NCI-H2227 (cell line): ENCODE data around the gene LIN7C.
"Not testable (repeated sequence)": the region's sequence is repeated elsewhere in the genome, so short reads cannot be mapped to it uniquely, and the experiment has no call there.

Experiments
- DNase-seq: peaks from one replicate; lab custom pipeline; 2025; ENCODE audit not compliant: unreplicated experiment; lab: John Stamatoyannopoulos, UW

The LIN7C gene, protein sequence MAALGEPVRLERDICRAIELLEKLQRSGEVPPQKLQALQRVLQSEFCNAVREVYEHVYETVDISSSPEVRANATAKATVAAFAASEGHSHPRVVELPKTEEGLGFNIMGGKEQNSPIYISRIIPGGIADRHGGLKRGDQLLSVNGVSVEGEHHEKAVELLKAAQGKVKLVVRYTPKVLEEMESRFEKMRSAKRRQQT

GRCh38 chr11:27506200-27507182 lies at the start of gene LIN7C:
Gene LIN7C (minus strand): TSS chr11:27506769. CDS start chr11:27506752, 17 bp downstream.
- peak; percentile 96 for DNase-seq

DNA sequence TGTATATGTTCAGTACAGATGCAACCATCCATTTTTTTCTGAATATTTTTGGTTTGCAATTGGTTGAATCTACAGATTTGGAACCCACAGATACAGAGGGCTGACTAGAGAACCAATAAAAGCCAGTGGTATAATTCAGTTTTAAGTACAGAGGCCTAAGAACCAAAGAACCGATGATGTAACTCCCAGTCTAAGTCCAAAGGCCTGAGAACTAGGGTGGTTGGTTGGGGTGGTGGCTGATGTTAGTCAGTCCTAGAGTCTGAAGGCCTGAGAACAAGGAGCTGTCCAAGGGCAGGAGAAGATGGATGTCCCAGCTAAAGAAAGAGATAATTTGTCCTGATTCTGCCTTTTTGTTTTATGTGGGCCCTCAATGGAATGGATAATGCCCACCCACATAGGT lies 48.7 kb upstream of the LIN7C start:
- no peak for DNase-seq

GRCh38 chr11:27553186-27553585 lies 46.6 kb upstream of the LIN7C start:
- DNase-seq = no peak

DNA sequence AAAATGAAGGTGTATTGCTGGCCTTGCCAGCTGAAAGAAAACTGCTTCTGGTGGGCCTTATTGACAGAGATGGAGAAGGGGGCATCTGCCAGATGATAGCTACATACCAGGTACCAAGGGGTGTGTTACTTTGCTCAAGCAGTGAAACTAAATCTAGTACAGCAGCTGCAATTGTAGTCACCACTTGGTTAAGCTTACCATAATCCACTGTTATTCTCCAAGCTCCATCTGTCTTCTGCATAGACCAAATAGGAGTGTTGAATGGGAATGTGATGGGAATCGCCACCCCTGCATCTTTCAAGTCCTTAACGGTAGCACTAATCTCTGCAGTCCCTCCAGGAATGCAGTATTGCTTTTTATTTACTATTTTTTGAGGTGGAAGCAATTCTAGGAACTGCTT lies 45.8 kb upstream of the LIN7C start:
- DNase-seq = no peak

DNA sequence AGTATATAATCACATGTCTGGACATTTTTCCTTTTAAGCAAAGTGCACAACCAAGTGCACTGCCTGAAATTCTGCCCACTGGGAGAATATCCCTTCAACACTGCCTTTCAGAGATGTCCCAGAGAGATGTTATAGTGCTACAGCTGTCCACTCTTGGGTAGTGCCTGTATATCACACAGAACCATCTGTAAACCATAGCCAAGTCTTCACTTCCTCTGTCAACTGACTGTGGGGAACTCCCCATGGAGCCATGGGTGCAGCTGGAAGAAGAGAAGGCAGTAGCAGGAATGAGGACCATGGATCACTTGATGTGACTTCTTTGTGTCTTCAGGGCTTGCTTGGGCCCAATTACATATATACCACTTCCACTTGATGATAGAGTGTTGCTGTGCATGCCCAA lies 44.6 kb upstream of the LIN7C start:
- no peak for DNase-seq

DNA sequence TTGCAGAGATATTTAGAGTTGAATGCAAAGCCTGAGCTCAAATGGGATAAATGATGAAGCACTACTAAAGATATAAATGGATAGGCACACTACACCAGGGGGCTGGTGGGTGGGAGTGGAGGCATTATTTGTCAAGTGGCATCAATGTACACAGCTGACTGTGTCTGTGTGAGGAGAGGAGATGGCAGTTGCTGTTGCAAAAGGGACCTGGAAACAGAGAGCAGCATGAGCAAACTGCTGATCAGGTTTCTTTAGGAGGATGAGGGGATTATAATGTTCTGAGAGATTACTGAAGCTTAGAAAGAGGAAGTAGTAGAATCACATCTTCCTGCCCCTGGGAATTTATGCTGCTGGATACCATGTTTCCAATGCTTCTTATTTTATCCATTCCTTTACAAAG lies 39.4 kb upstream of the LIN7C start:
- DNase-seq = no peak

- DNase-seq = no peak
Observed at GRCh38 chr11:27545035-27545434, 38.5 kb upstream of the LIN7C start.

GRCh38 chr11:27541790-27542189 lies 35.2 kb upstream of the LIN7C start:
- no peak for DNase-seq

- no peak for DNase-seq
Observed at GRCh38 chr11:27540051-27540450, 33.5 kb upstream of the LIN7C start.

DNA sequence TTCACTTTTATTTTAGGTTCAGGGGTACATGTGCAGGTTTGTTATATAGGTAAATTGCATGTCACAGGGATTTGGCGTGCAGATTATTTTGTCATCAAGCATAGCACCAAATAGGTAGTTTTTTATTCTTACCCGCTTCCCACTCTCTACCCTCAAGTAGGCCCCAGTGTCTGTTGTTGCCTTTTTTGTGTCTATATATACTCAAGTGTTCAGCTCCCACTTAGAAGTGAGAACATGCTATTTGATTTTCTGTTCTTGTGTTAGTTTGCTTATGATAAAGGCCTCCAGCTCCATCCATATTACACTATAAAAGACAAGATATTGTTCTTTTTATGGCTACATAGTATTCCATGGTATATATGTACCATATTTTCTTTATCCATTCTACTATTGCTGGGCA lies 28.5 kb upstream of the LIN7C start:
- DNase-seq = no peak

DNA sequence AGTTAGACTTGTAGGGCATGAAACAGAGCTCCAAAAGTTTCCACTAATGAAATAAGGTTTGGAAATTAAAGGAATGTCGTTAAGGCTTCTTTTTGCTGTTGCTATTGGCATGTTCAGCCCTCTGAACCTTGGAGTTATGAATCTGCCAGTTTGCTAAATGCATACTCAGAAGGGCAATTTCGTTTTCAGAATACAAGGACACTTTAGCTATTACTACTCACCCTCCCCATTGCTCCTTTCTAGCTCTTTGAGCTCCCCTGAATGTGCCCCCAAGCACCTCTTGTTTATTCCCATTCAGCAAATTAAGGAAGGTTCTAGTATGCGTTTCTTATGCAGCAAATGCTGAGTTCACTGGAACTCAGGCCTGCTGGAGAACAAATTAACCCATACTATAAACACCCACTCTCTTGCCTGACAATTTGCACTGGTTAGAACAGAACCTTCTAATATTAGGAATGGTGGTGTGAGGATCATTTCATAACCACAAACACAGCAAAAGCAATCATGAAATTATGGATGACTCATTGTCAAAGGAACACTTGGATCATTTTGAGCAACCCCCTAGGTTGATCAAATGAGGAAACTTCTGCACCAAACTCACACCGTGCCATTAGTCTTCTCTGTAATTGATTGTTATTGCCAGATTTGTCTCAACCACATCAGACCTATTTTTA lies 26.2 kb upstream of the LIN7C start:
- DNase-seq = no peak

GRCh38 chr11:27528712-27529111 lies 22.1 kb upstream of the LIN7C start:
- no peak for DNase-seq

DNA sequence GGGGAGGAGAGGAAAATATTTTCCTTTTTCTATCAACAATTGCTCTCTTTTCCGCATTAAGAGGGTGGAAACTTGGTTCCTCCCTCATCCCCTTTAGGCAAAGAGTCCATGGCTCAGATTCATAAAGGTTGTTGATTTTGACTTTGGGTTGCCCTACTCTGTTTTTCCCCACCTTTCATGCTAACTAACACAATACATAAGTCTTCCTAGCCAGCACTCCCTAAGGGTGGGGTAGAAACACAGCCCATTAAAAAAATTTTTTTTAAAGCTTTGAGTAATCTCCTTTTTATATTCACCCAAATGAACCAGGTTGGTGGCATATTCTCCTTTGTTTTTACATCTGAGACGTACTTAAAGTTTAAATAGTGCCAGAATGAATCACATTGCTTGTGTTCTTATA lies 20.0 kb upstream of the LIN7C start:
- no peak for DNase-seq

- no peak for DNase-seq
Observed at GRCh38 chr11:27525824-27526516, 19.4 kb upstream of the LIN7C start.

DNA sequence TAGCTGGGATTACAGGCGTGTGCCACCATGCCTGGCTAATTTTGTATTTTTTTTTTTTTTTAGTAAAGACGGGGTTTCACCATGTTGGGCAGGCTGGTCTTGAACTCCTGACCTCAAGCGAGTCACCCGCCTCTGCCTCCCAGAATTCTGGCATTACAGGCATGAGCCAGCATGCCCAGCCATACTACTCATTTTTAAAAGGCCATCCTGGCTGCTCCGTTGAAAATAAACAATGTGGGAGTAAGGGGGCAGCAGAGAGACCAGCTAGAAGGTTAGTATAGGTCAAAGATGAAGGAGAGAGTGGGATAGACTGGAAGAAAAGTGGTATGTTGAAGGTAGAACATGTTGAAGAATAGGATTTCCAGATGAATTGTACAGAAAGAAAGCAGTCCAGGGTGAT lies 17.6 kb upstream of the LIN7C start:
- DNase-seq = no peak

DNA sequence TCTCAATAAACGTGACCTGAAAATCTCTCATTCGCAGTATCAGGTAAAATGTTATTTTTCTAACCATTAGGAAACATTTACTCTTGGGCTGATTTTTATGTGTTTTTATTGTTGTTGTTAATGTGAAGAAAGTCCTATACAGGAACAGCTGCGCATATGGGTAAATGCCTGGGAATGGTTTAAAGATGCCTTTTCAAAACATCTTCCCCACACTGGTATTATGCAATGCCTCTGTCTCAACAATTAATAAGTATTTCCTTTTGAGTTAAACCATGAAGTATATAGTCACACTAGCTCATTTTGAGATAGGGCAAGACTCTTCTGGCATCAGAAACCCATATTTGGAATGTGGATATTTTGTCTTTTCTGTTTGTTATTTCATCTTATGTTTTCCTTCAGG lies 13.7 kb upstream of the LIN7C start:
- no peak for DNase-seq

- no peak for DNase-seq
Observed at GRCh38 chr11:27518518-27518917, 11.9 kb upstream of the LIN7C start.

- DNase-seq = not testable (repeated sequence)
Observed at GRCh38 chr11:27517490-27517889, 10.9 kb upstream of the LIN7C start.

DNA sequence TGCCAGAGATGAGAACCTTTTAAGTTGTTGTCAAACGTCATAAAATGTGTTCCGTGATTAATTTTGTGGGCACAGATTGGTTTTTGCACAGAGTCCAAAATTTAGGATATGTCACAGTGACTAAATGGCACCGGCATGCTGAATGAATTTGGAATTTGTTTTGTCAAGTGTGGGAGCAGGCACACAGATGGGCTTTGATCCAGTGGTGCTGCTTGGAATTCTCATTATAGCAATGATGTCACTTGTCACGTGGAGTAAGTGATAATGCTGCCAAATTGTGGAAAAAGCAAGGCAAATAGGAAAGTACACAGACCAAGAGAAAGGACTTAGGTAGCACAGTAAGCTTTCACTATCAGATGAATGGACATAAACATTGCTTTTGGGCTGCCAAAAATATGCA lies 8.0 kb upstream of the LIN7C start:
- DNase-seq = no peak

DNA sequence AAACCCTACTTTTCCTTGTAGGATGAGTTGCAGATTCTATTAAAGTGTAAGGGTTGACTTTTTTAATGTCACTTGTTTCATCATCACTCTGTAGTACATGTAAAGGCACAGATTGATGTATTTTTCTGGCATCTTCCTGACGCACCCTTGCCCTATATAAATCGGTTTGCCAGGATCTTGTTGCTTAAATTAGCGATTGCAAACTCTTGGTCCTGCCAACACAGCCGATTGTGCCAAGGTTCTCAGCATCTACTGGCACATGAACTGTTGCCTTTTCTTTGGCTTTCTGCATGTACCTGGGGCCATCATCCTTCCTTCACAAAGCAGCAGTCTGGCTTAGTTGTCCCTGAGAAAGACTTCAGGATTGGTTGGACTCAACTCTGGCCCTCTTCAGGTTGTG lies 7.5 kb upstream of the LIN7C start:
- no peak for DNase-seq

GRCh38 chr11:27513389-27513788 lies 6.8 kb upstream of the LIN7C start:
- DNase-seq = no peak
